Hepatocyte (in vitro differentiated cells): ENCODE measurements around the gene ATG13. TPM values are rescaled to one million over a fixed set of nuclear protein-coding genes. Genes with fewer than 3 reads are reported as not detected.
"Not testable (repeated sequence)": the region's sequence is repeated elsewhere in the genome, so short reads cannot be mapped to it uniquely, and the experiment has no call there.

Source experiments
- DNase-seq: peaks from one replicate; pipeline ENCODE4 v3.0.0-alpha.2; 2016; ENCODE audit warnings: low spot score
- H2AFZ ChIP-seq: fragments of 200-600 bp; sonication (generic); 2 replicates; pipeline ENCODE4 v1.6.0; 2016; ENCODE audit warnings: antibody characterized with exemption, mild to moderate bottlenecking
- H3K27ac ChIP-seq: fragments of 200-600 bp; sonication (generic); 2 replicates; pipeline ENCODE4 v1.5.1; 2016; ENCODE audit warnings: mild to moderate bottlenecking
- H3K27me3 ChIP-seq: fragments of 200-600 bp; sonication (generic); 2 replicates; pipeline ENCODE4 v1.6.1; 2016
- H3K36me3 ChIP-seq: fragments of 200-600 bp; sonication (generic); replicated peaks from 2 replicates; pipeline ENCODE4 v1.5.1; 2016; ENCODE audit warnings: low read depth; ENCODE audit not compliant: insufficient read depth
- H3K4me1 ChIP-seq: fragments of 200-600 bp; sonication (generic); 2 replicates; pipeline ENCODE4 v1.5.1; 2016; ENCODE audit warnings: mild to moderate bottlenecking, moderate library complexity; ENCODE audit not compliant: insufficient read depth
- H3K4me2 ChIP-seq: fragments of 200-600 bp; sonication (generic); 2 replicates; pipeline ENCODE4 v1.6.0; 2016
- H3K4me3 ChIP-seq: fragments of 200-600 bp; sonication (generic); 2 replicates; pipeline ENCODE4 v1.5.1; 2016; ENCODE audit warnings: mild to moderate bottlenecking
- H3K79me2 ChIP-seq: fragments of 200-600 bp; sonication (generic); 2 replicates; pipeline ENCODE4 v1.6.0; 2017; ENCODE audit warnings: mild to moderate bottlenecking
- H3K9me2 ChIP-seq: fragments of 200-600 bp; sonication (generic); replicated peaks from 2 replicates; pipeline ENCODE4 v1.6.0; 2017; ENCODE audit warnings: mild to moderate bottlenecking; ENCODE audit not compliant: insufficient read depth
- H3K9me3 ChIP-seq: fragments of 200-600 bp; sonication (generic); 2 replicates; pipeline ENCODE4 v1.5.1; 2016; ENCODE audit warnings: low read depth, mild to moderate bottlenecking
- H4K20me1 ChIP-seq: fragments of 200-600 bp; sonication (generic); 2 replicates; pipeline ENCODE4 v1.6.0; 2016; ENCODE audit warnings: mild to moderate bottlenecking; ENCODE audit not compliant: insufficient read depth, poor library complexity, severe bottlenecking
- EZH2 ChIP-seq: fragments of 200-600 bp; sonication (generic); IDR thresholded peaks from 2 replicates; pipeline ENCODE4 v1.6.1; 2016; ENCODE audit warnings: antibody characterized with exemption, mild to moderate bottlenecking, borderline replicate concordance
- EZH2phosphoT487 ChIP-seq: fragments of 200-600 bp; sonication (generic); IDR thresholded peaks from one replicate; pipeline ENCODE4 v1.6.1; 2018; ENCODE audit warnings: antibody characterized with exemption, mild to moderate bottlenecking, low read depth, moderate library complexity; ENCODE audit not compliant: unreplicated experiment, severe bottlenecking
- WGBS: methylation state at CpG from one replicate; pipeline ENCODE4 v1.1.6; 2016; ENCODE audit warnings: low lambda C conversion rate; ENCODE audit errors: missing lambda C conversion rate; 5-methylcytosine and 5-hydroxymethylcytosine counted together
- polyA plus RNA-seq: library from polyadenylated mRNA; unstranded; fragments of >200 nt; fragmentation: Nextera tagmentation; extraction: Ambion mirVana; gene quantifications from 2 replicates; pipeline ENCODE4 v1.2.1, GENCODE V29; 2016
- total RNA-seq: library from RNA; depleted of rRNA; stranded (reverse); fragments of >200 nt; gene quantifications from 2 replicates; pipeline ENCODE4 v1.2.3, GENCODE V29; 2014
- TF ChIP-seq, protein P1 (sequence below): fragments of 200-600 bp; sonication (generic); IDR thresholded peaks from 2 replicates; pipeline ENCODE4 v1.5.1; 2016; ENCODE audit warnings: antibody characterized with exemption, mild to moderate bottlenecking; ENCODE audit not compliant: poor library complexity

Gene ATG13
- total and polyA plus RNA-seq, 2 experiments from 2014 or later = 50.9 to 60.8 TPM

- no peaks in the 10 kb centered on the region for H3K4me1 ChIP-seq
- H3K36me3 ChIP-seq = no peaks in the 10 kb centered on the region
- no peak for TF ChIP-seq EZH2phosphoT487
- TF ChIP-seq EZH2 = no peak
- TF ChIP-seq, protein P1, sequence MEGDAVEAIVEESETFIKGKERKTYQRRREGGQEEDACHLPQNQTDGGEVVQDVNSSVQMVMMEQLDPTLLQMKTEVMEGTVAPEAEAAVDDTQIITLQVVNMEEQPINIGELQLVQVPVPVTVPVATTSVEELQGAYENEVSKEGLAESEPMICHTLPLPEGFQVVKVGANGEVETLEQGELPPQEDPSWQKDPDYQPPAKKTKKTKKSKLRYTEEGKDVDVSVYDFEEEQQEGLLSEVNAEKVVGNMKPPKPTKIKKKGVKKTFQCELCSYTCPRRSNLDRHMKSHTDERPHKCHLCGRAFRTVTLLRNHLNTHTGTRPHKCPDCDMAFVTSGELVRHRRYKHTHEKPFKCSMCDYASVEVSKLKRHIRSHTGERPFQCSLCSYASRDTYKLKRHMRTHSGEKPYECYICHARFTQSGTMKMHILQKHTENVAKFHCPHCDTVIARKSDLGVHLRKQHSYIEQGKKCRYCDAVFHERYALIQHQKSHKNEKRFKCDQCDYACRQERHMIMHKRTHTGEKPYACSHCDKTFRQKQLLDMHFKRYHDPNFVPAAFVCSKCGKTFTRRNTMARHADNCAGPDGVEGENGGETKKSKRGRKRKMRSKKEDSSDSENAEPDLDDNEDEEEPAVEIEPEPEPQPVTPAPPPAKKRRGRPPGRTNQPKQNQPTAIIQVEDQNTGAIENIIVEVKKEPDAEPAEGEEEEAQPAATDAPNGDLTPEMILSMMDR = no peak
- no peaks in the 10 kb centered on the region for H4K20me1 ChIP-seq
- no peaks in the 10 kb centered on the region for H3K79me2 ChIP-seq
- H3K9me3 ChIP-seq = no peaks in the 10 kb centered on the region
- H3K4me3 ChIP-seq = no peak overlapping the region
- H3K9me2 ChIP-seq = no peaks in the 10 kb centered on the region
- no peak overlapping the region for H3K27ac ChIP-seq
- 92% methylated on average over 2 of the region's 2 CpGs for WGBS
- no peak overlapping the region for H3K4me2 ChIP-seq
- H3K27me3 ChIP-seq = no peaks in the 10 kb centered on the region
- DNase-seq = no peak
- no peak overlapping the region for H2AFZ ChIP-seq
Measured at GRCh38 chr11:46667043-46667481, 49.7 kb downstream of the ATG13 start.

GRCh38 chr11:46668480-46669085 is 51.2 kb downstream of the ATG13 start:
- TF ChIP-seq EZH2 = no peak
- no peak for TF ChIP-seq EZH2phosphoT487
- TF ChIP-seq, protein P1 = no peak
- WGBS = 91% methylated on average over 12 of the region's 12 CpGs

GRCh38 chr11:46669711-46670139 is 52.4 kb downstream of the ATG13 start:
- Histone ChIP-seq H3K4me1 (peaks cover 10% of the 10 kb centered on the region), H3K27ac (no peak overlapping the region), H4K20me1 (no peaks in the 10 kb centered on the region), H3K79me2 (no peaks in the 10 kb centered on the region), H3K9me3 (no peaks in the 10 kb centered on the region), H2AFZ (no peak overlapping the region), H3K4me2 (no peak overlapping the region), H3K9me2 (no peaks in the 10 kb centered on the region), H3K36me3 (peaks cover 5% of the 10 kb centered on the region), H3K4me3 (no peak overlapping the region), H3K27me3 (no peaks in the 10 kb centered on the region)
- TF ChIP-seq EZH2phosphoT487 = no peak
- TF ChIP-seq, protein P1 = peak; percentile 16
- TF ChIP-seq EZH2 = no peak
- 90% methylated on average over 3 of the region's 3 CpGs for WGBS
- no peak for DNase-seq

More at GRCh38 chr11:46668480-46669085, 51.2 kb downstream of the ATG13 start:
- no peak for DNase-seq
- Histone ChIP-seq H3K9me2 (no peaks in the 10 kb centered on the region), H3K9me3 (no peaks in the 10 kb centered on the region), H3K79me2 (no peaks in the 10 kb centered on the region), H3K4me1 (no peaks in the 10 kb centered on the region), H3K27me3 (no peaks in the 10 kb centered on the region), H4K20me1 (no peaks in the 10 kb centered on the region), H3K4me3 (no peak overlapping the region), H3K27ac (no peak overlapping the region), H2AFZ (no peak overlapping the region), H3K36me3 (peaks cover 5% of the 10 kb centered on the region), H3K4me2 (no peak overlapping the region)

GRCh38 chr11:46670521-46670920 is 53.2 kb downstream of the ATG13 start:
- not testable (repeated sequence) for H3K27me3 ChIP-seq, H2AFZ ChIP-seq, H3K4me2 ChIP-seq, H3K4me3 ChIP-seq, H3K9me3 ChIP-seq, H3K36me3 ChIP-seq, H3K9me2 ChIP-seq, H3K27ac ChIP-seq, H4K20me1 ChIP-seq, DNase-seq, H3K79me2 ChIP-seq
- WGBS = 96% methylated on average over 3 of the region's 3 CpGs
- peaks cover 17% of the 10 kb centered on the region for H3K4me1 ChIP-seq
